ENCODE measurements around the gene TRIM26.

DNA sequence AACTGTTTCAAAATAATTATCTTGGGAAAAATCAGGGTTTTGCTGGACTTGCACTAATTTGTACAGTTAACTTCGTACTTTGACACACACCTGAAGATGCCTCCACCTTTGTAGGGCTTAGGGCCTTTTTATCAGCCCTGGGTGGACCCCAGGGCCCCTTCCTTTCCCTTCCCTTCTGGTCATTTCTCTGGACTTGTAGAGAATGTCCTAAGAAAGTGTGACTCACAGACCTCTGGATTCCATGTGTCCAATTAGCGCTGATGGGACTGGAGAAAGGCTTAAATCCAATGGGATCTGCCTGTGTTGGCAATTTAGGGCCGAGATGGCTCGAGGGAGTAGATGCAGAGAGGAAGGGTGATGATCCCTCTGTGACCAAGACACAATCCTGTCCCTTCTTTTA, 40.5 kb downstream of the TRIM26 start:
- TF ChIP-seq, protein P1, sequence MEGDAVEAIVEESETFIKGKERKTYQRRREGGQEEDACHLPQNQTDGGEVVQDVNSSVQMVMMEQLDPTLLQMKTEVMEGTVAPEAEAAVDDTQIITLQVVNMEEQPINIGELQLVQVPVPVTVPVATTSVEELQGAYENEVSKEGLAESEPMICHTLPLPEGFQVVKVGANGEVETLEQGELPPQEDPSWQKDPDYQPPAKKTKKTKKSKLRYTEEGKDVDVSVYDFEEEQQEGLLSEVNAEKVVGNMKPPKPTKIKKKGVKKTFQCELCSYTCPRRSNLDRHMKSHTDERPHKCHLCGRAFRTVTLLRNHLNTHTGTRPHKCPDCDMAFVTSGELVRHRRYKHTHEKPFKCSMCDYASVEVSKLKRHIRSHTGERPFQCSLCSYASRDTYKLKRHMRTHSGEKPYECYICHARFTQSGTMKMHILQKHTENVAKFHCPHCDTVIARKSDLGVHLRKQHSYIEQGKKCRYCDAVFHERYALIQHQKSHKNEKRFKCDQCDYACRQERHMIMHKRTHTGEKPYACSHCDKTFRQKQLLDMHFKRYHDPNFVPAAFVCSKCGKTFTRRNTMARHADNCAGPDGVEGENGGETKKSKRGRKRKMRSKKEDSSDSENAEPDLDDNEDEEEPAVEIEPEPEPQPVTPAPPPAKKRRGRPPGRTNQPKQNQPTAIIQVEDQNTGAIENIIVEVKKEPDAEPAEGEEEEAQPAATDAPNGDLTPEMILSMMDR (IDR thresholded peaks at IDR 0.05): no peak
- TF ChIP-seq POLR2A (IDR thresholded peaks at IDR 0.05): no peak
